Measurements from ENCODE around the gene AGPAT4.
"Not testable (repeated sequence)": the region's sequence is repeated elsewhere in the genome, so short reads cannot be mapped to it uniquely, and the experiment has no call there.

Gene AGPAT4

DNA sequence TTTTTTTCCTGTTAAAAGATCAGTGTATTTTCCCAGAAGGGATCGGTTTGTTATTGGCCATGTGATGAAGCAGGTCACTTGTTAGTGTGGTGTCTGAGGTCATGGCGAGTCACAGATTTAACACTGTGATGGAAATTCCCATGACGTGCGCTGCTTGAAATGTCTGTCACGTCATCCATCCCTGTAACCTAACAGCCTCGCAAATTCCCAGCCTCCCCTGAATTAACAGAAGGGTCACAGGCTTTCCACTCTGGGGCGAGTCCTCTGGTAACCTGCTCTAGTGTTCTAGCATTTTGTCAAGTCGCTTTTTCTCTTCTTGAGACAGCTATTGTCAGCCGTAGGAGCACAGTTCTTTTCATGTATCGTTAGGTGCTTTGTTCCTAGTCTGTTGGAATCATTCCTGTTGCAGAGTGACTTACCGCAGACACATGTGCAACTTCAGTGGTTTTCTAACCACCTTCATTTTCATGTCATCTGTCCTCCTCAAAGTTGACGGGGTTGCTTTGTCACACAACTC is 145.1 kb downstream of the AGPAT4 start:
- no peak overlapping the region for H3K4me3 ChIP-seq
- DNase-seq (ENCODE audit: low spot score), result no peak
- no peak overlapping the region for H3K27ac ChIP-seq
- TF ChIP-seq, protein P1, sequence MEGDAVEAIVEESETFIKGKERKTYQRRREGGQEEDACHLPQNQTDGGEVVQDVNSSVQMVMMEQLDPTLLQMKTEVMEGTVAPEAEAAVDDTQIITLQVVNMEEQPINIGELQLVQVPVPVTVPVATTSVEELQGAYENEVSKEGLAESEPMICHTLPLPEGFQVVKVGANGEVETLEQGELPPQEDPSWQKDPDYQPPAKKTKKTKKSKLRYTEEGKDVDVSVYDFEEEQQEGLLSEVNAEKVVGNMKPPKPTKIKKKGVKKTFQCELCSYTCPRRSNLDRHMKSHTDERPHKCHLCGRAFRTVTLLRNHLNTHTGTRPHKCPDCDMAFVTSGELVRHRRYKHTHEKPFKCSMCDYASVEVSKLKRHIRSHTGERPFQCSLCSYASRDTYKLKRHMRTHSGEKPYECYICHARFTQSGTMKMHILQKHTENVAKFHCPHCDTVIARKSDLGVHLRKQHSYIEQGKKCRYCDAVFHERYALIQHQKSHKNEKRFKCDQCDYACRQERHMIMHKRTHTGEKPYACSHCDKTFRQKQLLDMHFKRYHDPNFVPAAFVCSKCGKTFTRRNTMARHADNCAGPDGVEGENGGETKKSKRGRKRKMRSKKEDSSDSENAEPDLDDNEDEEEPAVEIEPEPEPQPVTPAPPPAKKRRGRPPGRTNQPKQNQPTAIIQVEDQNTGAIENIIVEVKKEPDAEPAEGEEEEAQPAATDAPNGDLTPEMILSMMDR (IDR thresholded peaks at IDR 0.05), result no peak

DNA sequence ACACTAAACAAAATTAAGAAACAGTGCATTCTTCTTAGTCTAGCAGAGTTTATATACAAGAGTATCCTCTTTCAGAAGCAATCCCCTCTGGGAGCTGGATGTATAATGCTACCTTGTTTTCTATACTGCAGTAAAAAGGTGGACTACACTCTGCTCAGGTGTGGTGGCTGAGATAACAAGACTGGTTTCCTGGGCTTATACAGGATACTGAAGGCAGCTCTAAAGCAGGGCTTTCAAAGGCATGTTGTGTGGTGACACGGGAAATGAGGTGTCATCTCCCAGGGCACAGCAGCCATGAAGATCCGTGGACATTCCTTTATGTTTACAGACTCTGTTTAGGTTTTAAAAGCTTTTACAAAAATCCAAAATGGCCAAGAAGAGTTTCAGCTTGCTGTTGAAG is 145.6 kb downstream of the AGPAT4 start:
- no peak overlapping the region for H3K27ac ChIP-seq
- no peak for DNase-seq (ENCODE audit: low spot score)
- no peak overlapping the region for H3K4me3 ChIP-seq
- TF ChIP-seq, protein P1 (IDR thresholded peaks at IDR 0.05), result no peak

DNA sequence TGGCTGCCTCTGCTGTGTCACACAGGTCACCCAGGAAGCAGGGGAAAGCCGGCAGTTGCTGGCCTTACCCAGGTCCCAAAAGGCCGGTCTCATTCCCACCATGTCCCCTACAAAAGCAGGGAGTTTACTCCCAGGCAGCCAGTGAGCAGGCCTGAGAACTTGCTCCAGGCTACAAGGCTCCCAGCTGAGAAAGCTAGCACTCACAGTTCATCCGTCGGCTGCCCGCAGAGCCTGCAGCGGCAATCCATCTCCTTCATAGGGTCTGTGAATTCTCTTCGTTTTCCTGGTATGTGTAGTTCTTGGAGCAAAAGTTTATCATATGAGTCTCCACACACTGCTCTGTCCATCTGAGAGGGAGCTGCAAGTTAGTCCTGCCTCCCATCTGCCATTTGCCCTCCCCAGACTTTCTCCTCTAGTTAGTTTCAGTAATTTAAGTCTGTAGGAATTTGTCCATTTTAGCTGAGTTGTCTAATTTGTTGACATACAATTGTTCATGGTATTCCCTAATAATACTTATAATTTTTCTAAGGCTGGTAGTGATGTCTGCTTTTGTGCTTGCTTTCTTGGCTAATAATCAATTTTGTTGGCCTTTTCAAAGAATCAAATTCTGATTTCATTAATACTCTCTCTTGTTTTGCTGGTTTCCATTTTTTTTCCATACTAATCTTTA is 146.7 kb downstream of the AGPAT4 start:
- DNase-seq (ENCODE audit: low spot score), result no peak
- H3K27ac ChIP-seq, result no peak overlapping the region
- TF ChIP-seq, protein P1 (IDR thresholded peaks at IDR 0.05), result no peak
- no peak overlapping the region for H3K4me3 ChIP-seq

DNA sequence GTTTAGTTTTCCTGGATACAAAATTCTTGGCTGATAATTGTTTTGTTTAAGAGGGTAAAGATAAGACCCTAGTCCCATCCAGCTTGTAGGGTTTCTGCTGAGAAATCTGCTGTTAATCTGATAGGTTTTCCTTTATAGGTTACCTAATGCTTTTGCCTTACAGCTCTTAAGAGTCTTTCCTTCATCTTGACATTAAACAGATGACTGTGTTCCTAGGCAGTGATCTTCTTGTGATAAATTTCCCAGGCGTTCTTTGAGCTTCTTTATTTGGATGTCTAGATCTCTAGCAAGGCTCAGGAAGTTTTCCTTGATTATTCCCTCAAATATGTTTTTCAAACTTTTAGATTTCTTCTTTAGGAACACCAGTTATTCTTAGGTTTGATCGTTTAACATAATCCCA is 148.3 kb downstream of the AGPAT4 start:
- TF ChIP-seq, protein P1 (IDR thresholded peaks at IDR 0.05), result no peak
- Histone ChIP-seq H3K4me3 (no peak overlapping the region), H3K27ac (no peak overlapping the region)
- no peak for DNase-seq (ENCODE audit: low spot score)

DNA sequence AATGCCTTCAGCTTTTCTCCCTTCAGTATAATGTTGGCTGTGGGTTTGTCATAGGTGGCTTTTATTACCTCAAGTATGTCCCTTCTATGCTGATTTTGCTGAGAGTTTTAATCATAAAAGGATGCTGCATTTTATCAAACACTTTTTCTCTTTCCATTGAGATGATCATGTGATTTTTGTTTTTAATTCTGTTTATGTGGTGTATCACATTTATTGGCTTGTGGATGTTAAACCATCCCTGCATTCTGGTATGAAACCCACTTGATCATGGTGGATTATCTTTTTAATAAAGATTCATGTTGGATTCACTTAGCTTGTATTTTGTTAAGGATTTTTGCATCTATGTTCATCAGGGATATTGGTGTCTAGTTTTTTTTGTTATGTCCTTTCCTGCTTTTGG is 150.5 kb downstream of the AGPAT4 start:
- H3K27ac ChIP-seq; H3K4me3 ChIP-seq; DNase-seq (ENCODE audit: low spot score): not testable (repeated sequence)

DNA sequence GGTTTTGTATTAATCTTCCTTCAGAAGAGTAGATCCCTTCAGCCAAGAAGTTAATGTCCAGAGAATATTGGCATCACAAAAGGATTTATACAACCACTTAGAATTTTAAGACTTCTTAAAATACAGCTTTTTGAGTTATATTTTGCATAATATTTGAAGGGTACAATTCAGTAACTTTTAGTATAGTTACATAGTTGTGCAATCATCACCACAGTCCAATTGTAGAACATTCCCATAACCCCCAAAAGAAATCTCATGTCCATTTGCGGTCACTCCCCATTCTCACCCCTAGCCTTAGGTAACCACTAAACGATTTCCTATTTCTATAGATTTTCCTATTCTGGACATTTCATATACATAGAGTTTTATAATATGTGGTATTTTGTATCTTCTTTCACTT is 155.9 kb downstream of the AGPAT4 start:
- TF ChIP-seq, protein P1 (IDR thresholded peaks at IDR 0.05), result no peak
- Histone ChIP-seq H3K4me3 (no peak overlapping the region), H3K27ac (no peak overlapping the region)
- DNase-seq (ENCODE audit: low spot score), result no peak

DNA sequence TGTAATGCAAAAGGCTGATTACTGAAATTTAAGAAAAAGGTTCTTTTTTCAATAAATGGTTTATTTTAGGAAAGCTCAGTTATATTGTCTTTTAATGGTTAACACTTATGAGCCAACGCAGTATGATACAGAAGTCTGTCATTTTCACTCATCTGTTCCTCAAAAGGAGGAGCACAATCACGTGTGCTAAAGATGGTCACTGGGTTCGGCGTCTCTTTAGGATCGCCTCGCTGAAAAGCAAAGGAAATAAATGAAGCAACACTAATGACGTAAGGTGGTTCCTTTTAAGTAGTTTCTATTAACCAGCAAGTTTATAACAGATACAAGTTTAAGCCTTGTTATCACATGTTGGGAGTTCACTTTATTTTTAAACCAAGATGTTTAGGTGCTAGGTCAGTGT is 156.6 kb downstream of the AGPAT4 start:
- H3K27ac ChIP-seq, result no peak overlapping the region
- TF ChIP-seq, protein P1 (IDR thresholded peaks at IDR 0.05), result no peak
- no peak for DNase-seq (ENCODE audit: low spot score)
- H3K4me3 ChIP-seq, result no peak overlapping the region

Measured in coronary artery (tissue), 2 donors.